ENCODE measurements around the gene ANKH. TPM values are rescaled to one million over a fixed set of nuclear protein-coding genes. Genes with fewer than 3 reads are reported as not detected.

ANKH gene
- total RNA-seq, 1 experiment from 2014 or later = 81.4 TPM

DNA sequence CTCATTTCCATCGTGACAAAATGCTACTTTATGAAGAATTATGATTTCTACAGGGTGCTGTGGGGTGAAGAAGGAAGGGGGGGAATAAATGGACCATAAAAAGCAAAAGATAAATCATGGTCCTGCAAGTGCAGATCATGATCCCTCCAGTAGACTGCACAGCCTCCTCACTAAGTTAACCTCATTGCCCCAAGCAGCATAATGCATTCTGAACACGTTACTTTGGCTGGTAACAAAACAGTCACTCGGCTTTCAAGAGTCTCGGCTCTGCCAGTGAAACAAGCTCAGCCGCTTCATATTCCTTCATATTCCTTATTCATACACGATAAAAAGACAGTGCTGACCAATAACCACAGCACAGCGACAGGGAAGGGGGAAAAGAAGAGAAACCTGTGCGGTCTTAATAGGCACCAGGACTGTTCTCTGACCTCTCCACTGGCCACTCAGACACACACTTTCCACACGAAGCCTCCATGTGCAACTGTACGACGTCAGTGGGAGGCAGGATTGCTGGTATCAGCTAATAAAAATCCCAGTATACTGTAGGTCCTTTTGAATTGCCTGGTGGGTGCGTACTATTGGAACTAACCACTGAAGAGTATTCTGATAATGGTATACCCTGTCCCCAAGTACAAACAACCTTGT lies 60.5 kb downstream of the ANKH start:
- Histone ChIP-seq H3K79me2 (ENCODE audit: low read depth) (no peaks in the 10 kb centered on the region), H3F3A (ENCODE audit: insufficient read depth, low read depth) (peaks cover 9% of the 10 kb centered on the region; the same call in 1 of the 2 replicates), H3K9me3 (ENCODE audit: insufficient read depth, low read depth) (no peaks in the 10 kb centered on the region), H3K27ac (peak overlapping the region; percentile 73), H4K20me1 (ENCODE audit: insufficient read depth) (no peaks in the 10 kb centered on the region), H3K36me3 (ENCODE audit: low read depth) (no peaks in the 10 kb centered on the region), H3K9me2 (ENCODE audit: insufficient read depth) (no peaks in the 10 kb centered on the region; the same call in 1 of the 2 replicates), H3K4me3 (no peak overlapping the region), H2AFZ (no peak overlapping the region), H3K4me1 (replicated peaks; ENCODE audit: insufficient read depth) (peaks cover 20% of the 10 kb centered on the region), H3K27me3 (ENCODE audit: insufficient read depth, low read depth) (no peaks in the 10 kb centered on the region), H3K4me2 (no peak overlapping the region)
- TF ChIP-seq, protein P1, sequence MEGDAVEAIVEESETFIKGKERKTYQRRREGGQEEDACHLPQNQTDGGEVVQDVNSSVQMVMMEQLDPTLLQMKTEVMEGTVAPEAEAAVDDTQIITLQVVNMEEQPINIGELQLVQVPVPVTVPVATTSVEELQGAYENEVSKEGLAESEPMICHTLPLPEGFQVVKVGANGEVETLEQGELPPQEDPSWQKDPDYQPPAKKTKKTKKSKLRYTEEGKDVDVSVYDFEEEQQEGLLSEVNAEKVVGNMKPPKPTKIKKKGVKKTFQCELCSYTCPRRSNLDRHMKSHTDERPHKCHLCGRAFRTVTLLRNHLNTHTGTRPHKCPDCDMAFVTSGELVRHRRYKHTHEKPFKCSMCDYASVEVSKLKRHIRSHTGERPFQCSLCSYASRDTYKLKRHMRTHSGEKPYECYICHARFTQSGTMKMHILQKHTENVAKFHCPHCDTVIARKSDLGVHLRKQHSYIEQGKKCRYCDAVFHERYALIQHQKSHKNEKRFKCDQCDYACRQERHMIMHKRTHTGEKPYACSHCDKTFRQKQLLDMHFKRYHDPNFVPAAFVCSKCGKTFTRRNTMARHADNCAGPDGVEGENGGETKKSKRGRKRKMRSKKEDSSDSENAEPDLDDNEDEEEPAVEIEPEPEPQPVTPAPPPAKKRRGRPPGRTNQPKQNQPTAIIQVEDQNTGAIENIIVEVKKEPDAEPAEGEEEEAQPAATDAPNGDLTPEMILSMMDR (conservative IDR thresholded peaks at IDR 0.05) = no peak
- TF ChIP-seq EZH2 (IDR thresholded peaks at IDR 0.05; ENCODE audit: low read depth) = no peak
- CTCF ChIA-PET = interaction anchor here (0.6 to 2.4 kb wide), 3 partner anchors 38 to 1892 kb away, joined by 4 to 12 read pairs (median 8); no protein-coding TSS in a partner anchor
- BruUV-seq (replicated peaks) = no TSS peak
- DNase-seq = no peak
- intact Hi-C loops (cut with micrococcal nuclease; ENCODE audit: unreplicated experiment) = no loop called here
- POLR2A ChIA-PET (ENCODE audit: unreplicated experiment) = interaction anchor here (0.7 kb wide), 1 partner anchor 122 kb away, joined by 3 read pairs; no protein-coding TSS in a partner anchor

DNA sequence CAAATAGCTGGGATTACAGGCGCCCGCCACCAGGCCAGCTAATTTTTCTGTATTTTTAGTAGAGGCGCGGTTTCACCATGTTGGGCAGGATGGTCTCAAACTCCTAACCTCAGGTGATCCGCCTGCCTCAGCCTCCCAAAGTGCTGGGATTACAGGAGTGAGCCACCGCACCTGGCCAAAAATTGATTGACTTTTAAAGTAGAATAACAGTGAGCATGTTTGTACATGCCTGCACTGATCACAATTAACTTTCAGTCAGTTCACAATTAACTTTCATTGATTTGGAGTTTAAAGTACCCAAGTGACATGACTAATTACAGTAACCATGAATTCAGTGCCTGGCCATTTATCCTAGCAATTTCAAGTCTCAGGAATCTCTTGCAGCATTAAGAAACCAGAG lies 61.3 kb downstream of the ANKH start:
- peaks cover 9% of the 10 kb centered on the region; the same call in 1 of the 2 replicates for H3F3A ChIP-seq (ENCODE audit: insufficient read depth, low read depth)
- no peaks in the 10 kb centered on the region for H3K36me3 ChIP-seq (ENCODE audit: low read depth)
- H3K4me1 ChIP-seq (replicated peaks; ENCODE audit: insufficient read depth) = peaks cover 20% of the 10 kb centered on the region
- ChIA-PET CTCF (interaction anchor here (0.6 to 2.4 kb wide), 6 partner anchors 34 to 458 kb away, joined by 3 to 8 read pairs (median 6); no protein-coding TSS in a partner anchor), POLR2A (ENCODE audit: unreplicated experiment) (interaction anchor here (0.6 kb wide), 1 partner anchor 97 kb away, joined by 4 read pairs; no protein-coding TSS in a partner anchor)
- DNase-seq = no peak
- H4K20me1 ChIP-seq (ENCODE audit: insufficient read depth) = no peaks in the 10 kb centered on the region
- peak overlapping the region; percentile 73 for H3K27ac ChIP-seq
- H3K4me3 ChIP-seq = 0 out of 2 replicates have a peak overlapping the region, but pooled peaks have one; percentile 2
- BruUV-seq (replicated peaks) = no TSS peak
- no peaks in the 10 kb centered on the region for H3K9me3 ChIP-seq (ENCODE audit: insufficient read depth, low read depth)
- no peak for TF ChIP-seq EZH2 (IDR thresholded peaks at IDR 0.05; ENCODE audit: low read depth)
- TF ChIP-seq, protein P1 (conservative IDR thresholded peaks at IDR 0.05) = no peak
- no peaks in the 10 kb centered on the region for H3K79me2 ChIP-seq (ENCODE audit: low read depth)
- intact Hi-C loops (cut with micrococcal nuclease; ENCODE audit: unreplicated experiment) = no loop called here
- peak overlapping the region; percentile 62 for H3K4me2 ChIP-seq
- H3K27me3 ChIP-seq (ENCODE audit: insufficient read depth, low read depth) = no peaks in the 10 kb centered on the region
- peak overlapping the region; percentile 72; the same call in 1 of the 2 replicates for H2AFZ ChIP-seq
- H3K9me2 ChIP-seq (ENCODE audit: insufficient read depth) = no peaks in the 10 kb centered on the region; the same call in 1 of the 2 replicates

DNA sequence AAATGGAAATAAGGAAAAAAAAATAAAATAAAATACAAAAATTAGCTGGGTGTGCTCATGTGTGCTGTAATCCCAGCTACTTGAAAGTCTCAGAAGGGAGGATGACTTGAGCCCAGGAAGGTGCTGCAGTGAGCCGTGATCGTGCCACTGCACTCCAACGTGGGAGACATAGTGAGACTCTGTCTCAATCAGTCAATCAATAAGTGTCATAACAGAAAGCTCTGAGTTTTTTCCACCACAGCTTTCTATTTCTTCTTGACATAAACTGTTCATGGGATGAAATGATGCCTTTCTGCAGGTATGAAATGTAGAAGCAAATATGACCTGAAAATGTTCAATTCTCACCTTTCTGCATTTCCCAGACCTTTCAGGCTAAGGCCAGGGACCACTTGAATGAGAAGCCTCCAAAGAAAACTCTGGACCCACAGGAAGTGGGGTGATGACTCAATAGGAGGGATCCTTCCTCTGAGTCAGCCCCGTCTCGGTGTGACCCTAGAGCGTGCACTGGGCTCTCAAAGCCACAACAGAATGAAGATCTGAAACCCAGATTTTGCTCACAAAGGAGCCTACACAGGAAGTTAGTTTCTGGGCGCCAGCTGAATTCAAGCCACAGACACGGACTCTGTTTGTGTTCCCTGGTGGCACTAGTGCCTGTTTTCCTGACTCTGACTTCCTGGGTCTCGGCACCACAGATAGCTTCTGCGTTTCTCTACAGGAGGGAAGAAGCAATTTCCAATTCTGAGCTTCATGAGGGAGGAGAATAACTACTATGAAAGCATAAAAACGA lies 62.0 kb downstream of the ANKH start:
- H3F3A ChIP-seq (ENCODE audit: insufficient read depth, low read depth) = peaks cover 9% of the 10 kb centered on the region; the same call in 1 of the 2 replicates
- H3K79me2 ChIP-seq (ENCODE audit: low read depth) = no peaks in the 10 kb centered on the region
- peak overlapping the region; percentile 62 for H3K4me2 ChIP-seq
- H3K4me3 ChIP-seq = 0 out of 2 replicates have a peak overlapping the region, but pooled peaks have one; percentile 2
- H4K20me1 ChIP-seq (ENCODE audit: insufficient read depth) = no peaks in the 10 kb centered on the region
- H3K36me3 ChIP-seq (ENCODE audit: low read depth) = no peaks in the 10 kb centered on the region
- DNase-seq = peak; percentile 69 to 86
- ChIA-PET POLR2A (ENCODE audit: unreplicated experiment) (interaction anchor here (0.6 kb wide), 2 partner anchors 37 to 97 kb away, joined by 4 to 5 read pairs; no protein-coding TSS in a partner anchor), CTCF (interaction anchor here (0.7 to 2.4 kb wide), 6 partner anchors 40 to 458 kb away, joined by 3 to 8 read pairs (median 4); no protein-coding TSS in a partner anchor)
- H3K9me2 ChIP-seq (ENCODE audit: insufficient read depth) = no peaks in the 10 kb centered on the region; the same call in 1 of the 2 replicates
- peaks cover 20% of the 10 kb centered on the region for H3K4me1 ChIP-seq (replicated peaks; ENCODE audit: insufficient read depth)
- no peaks in the 10 kb centered on the region for H3K27me3 ChIP-seq (ENCODE audit: insufficient read depth, low read depth)
- no TSS peak for BruUV-seq (replicated peaks)
- peak overlapping the region; percentile 72 for H2AFZ ChIP-seq
- peak overlapping the region; percentile 73 for H3K27ac ChIP-seq
- H3K9me3 ChIP-seq (ENCODE audit: insufficient read depth, low read depth) = no peaks in the 10 kb centered on the region
- TF ChIP-seq EZH2 (IDR thresholded peaks at IDR 0.05; ENCODE audit: low read depth) = no peak
- TF ChIP-seq, protein P1 (conservative IDR thresholded peaks at IDR 0.05) = no peak
- intact Hi-C loops (cut with micrococcal nuclease; ENCODE audit: unreplicated experiment) = loop anchor here (1.0 to 2.0 kb wide), 3 partner anchors 41 to 199 kb away; partner anchors contain the start of gene ANKH
